ENCODE measurements around the gene TMPRSS4.

Gene TMPRSS4

DNA sequence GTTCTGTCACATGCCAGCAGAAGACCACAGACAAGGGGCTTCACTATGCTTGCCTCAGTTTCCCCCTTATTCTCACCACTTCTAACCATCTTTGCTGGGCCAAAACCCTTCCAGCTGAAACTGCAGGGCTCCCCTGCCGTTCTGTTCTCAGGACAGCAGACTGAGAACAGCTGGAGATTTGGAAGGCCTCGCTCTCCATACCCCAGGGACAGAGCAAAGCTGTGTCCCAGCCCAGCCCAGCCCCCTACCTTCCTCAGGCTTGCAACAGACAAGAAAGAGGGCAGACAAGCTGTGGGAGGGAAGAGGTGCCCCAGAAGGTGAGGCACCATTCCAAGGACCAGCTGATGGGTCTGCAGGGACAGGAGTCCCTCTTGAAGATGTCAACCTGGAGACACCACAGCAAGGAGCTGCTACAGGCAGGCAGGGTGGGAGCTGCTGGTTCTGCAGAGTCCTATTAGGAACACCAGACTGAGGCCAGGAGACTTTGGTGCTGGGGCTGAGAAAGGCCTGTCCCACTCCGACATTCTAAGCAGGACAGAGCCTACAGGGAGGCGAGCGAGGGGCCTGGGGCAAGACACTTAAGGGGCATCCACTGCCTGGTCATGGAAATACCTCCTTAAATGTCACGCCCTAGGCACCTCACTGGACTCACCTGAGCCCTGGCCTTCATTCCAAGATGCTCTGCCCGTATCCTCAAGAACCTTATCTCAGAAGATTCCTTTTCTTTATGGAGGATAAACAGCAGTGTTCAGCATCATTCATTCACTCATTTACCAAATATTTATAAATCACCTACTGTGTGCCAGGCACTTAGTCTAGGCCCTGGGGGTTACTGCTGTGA is 92.6 kb downstream of the TMPRSS4 start:
- H3K4me1 Mint-ChIP-seq (ENCODE audit: low read depth), result peaks cover 2% of the 10 kb centered on the region

DNA sequence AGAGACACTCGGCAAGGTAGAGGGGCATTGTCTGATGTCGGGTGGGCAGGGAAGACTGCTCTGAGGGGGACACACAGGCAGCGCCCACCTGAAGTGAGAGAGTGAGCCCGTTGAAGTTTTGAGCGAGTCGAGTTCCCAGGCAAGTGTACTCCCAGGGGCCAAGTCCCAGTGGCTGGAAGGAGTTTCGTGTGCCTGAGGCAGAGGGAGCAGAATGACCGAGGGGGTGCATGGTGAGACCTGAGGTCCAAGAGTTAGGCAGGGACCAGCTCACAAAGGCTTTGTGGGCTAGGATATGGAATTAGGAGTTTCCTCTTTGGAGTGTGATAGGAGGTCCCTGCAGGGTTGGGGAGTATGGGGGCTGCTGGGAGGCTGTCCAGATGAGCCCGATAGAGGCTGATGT is 93.4 kb downstream of the TMPRSS4 start:
- Mint-ChIP-seq H3K4me1 (ENCODE audit: low read depth) (peaks cover 2% of the 10 kb centered on the region), H3K27me3 (no peaks in the 10 kb centered on the region), H3K36me3 (no peaks in the 10 kb centered on the region), H3K9me3 (ENCODE audit: low read depth) (no peaks in the 10 kb centered on the region), H3K4me3 (no peak overlapping the region), H3K27ac (no peak overlapping the region)

More for the DNA sequence above, 92.6 kb downstream of the TMPRSS4 start:
- Mint-ChIP-seq H3K27me3 (no peaks in the 10 kb centered on the region), H3K36me3 (no peaks in the 10 kb centered on the region), H3K9me3 (ENCODE audit: low read depth) (no peaks in the 10 kb centered on the region), H3K27ac (no peak overlapping the region), H3K4me3 (no peak overlapping the region)

DNA sequence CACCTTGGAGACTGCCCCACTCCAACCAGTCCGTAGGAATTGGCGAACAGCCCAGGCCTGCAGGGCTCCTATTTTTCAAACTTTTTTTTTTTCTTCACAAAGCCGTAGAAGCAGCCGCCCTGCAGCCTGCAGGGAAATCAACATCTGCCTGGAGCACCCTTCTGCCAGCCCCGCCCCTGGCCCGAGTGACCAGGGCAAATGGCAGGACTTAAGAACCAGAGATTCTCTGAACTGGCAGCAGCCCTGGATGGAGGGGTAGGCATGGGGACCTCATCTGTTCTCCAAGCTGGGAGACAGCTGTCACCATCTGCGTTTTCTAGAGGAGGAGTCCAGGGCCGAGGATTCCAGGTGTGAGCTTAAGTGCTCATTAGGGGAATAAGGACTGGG is 94.0 kb downstream of the TMPRSS4 start:
- Mint-ChIP-seq H3K27ac (no peak overlapping the region), H3K9me3 (ENCODE audit: low read depth) (no peaks in the 10 kb centered on the region), H3K4me3 (no peak overlapping the region), H3K27me3 (no peaks in the 10 kb centered on the region), H3K4me1 (ENCODE audit: low read depth) (peaks cover 2% of the 10 kb centered on the region), H3K36me3 (no peaks in the 10 kb centered on the region)

Data from activated naive CD8-positive, alpha-beta T cell (primary cell).